CD14-positive monocyte (primary cell): Measurements from ENCODE around the gene KHK. TPM values are rescaled to one million over a fixed set of nuclear protein-coding genes. Genes with fewer than 3 reads are reported as not detected.

Source experiments
- DNase-seq, 3 donors: peaks; one replicate each; pipeline ENCODE4 v3.0.0-alpha.2; 2011 to 2022
- H2AFZ ChIP-seq: 2 replicates; pipeline ENCODE4 v1.6.0; 2012; ENCODE audit warnings: mild to moderate bottlenecking, low read depth, low read length, inconsistent platforms; ENCODE audit not compliant: insufficient read depth, poor library complexity, severe bottlenecking
- H3K27ac ChIP-seq, 2 donors: 1 replicate in 1 of 2; 2 replicates in 1 of 2; pipeline ENCODE4 v1.5.1; 2012 to 2013; ENCODE audit warnings: low read length in 2 of 2, control low read depth in 1 of 2, inconsistent platforms in 1 of 2, low read depth in 1 of 2, mild to moderate bottlenecking in 1 of 2
- H3K27me3 ChIP-seq, 2 donors: one replicate each; pipeline versions ENCODE4 v1.6.0 to v1.6.1; 2011 to 2013; ENCODE audit warnings: low read length in 2 of 2; ENCODE audit not compliant: control insufficient read depth in 2 of 2, insufficient read depth in 2 of 2
- H3K36me3 ChIP-seq, 2 donors: replicated peaks in 1 of 2; 1 replicate in 1 of 2; 2 replicates in 1 of 2; pipeline versions ENCODE4 v1.5.1 to v1.6.1; 2012 to 2013; ENCODE audit warnings: low read length in 2 of 2, control low read depth in 1 of 2, inconsistent platforms in 1 of 2, mild to moderate bottlenecking in 1 of 2; ENCODE audit not compliant: insufficient read depth in 2 of 2, control insufficient read depth in 1 of 2
- H3K4me1 ChIP-seq, 2 donors: 1 replicate in 1 of 2; 2 replicates in 1 of 2; pipeline versions ENCODE4 v1.5.1 to v1.6.1; 2012 to 2013; ENCODE audit warnings: low read length in 2 of 2, control low read depth in 1 of 2, inconsistent platforms in 1 of 2, mild to moderate bottlenecking in 1 of 2, moderate library complexity in 1 of 2; ENCODE audit not compliant: insufficient read depth in 2 of 2, control insufficient read depth in 1 of 2
- H3K4me2 ChIP-seq: replicated peaks from 2 replicates; pipeline ENCODE3; 2012; ENCODE audit warnings: low read length, moderate library complexity, mild to moderate bottlenecking; ENCODE audit not compliant: poor library complexity, severe bottlenecking; ENCODE audit errors: extremely low read depth
- H3K4me3 ChIP-seq, 3 experiments: fragments of 200-600 bp in 1 of 3; sonication (generic) in 1 of 3; replicated peaks in 1 of 3; 1 replicate in 2 of 3; 2 replicates in 1 of 3; pipeline ENCODE4 v1.5.1; 2011 to 2013; ENCODE audit warnings: low read length in 3 of 3, mild to moderate bottlenecking in 3 of 3, control low read depth in 2 of 3, low read depth in 2 of 3, inconsistent platforms in 1 of 3, moderate library complexity in 1 of 3
- H3K79me2 ChIP-seq: 2 replicates; pipeline ENCODE4 v1.6.0; 2012; ENCODE audit warnings: mild to moderate bottlenecking, control low read depth, inconsistent platforms, low read length, moderate library complexity; ENCODE audit not compliant: insufficient read depth
- H3K9ac ChIP-seq: 2 replicates; pipeline ENCODE4 v1.6.0; 2017; ENCODE audit warnings: low read length, mild to moderate bottlenecking; ENCODE audit not compliant: insufficient read depth, poor library complexity, severe bottlenecking
- H3K9me3 ChIP-seq, 2 donors: replicated peaks in 1 of 2; 1 replicate in 1 of 2; 2 replicates in 1 of 2; pipeline versions ENCODE4 v1.5.1 to v1.6.1; 2012 to 2013; ENCODE audit warnings: low read length in 2 of 2, control low read depth in 1 of 2; ENCODE audit not compliant: control insufficient read depth in 1 of 2, insufficient read depth in 1 of 2
- H4K20me1 ChIP-seq: 2 replicates; pipeline ENCODE4 v1.6.0; 2012; ENCODE audit warnings: mild to moderate bottlenecking, low read length, control low read depth, moderate library complexity; ENCODE audit not compliant: insufficient read depth
- H3K27ac Mint-ChIP-seq, 7 donors: one replicate each; pipeline ENCODE4 v1.8.0; 2020; ENCODE audit warnings: mild to moderate bottlenecking in 7 of 7, mixed read lengths in 7 of 7, moderate library complexity in 6 of 7, inconsistent platforms in 2 of 7
- H3K27me3 Mint-ChIP-seq, 3 donors: one replicate each; pipeline ENCODE4 v1.8.0; 2021 to 2022; ENCODE audit warnings: low read depth in 3 of 3, mild to moderate bottlenecking in 3 of 3, mixed read lengths in 3 of 3, moderate library complexity in 3 of 3, inconsistent platforms in 1 of 3
- H3K36me3 Mint-ChIP-seq, 2 donors: one replicate each; pipeline ENCODE4 v1.8.0; 2020; ENCODE audit warnings: mixed read lengths in 2 of 2, inconsistent platforms in 1 of 2, mild to moderate bottlenecking in 1 of 2
- H3K4me1 Mint-ChIP-seq: one replicate; pipeline ENCODE4 v1.8.0; 2020; ENCODE audit warnings: mild to moderate bottlenecking, mixed read lengths
- H3K4me3 Mint-ChIP-seq, 2 donors: one replicate each; pipeline ENCODE4 v1.8.0; 2020; ENCODE audit warnings: mild to moderate bottlenecking in 2 of 2, mixed read lengths in 2 of 2, moderate library complexity in 1 of 2
- H3K9me3 Mint-ChIP-seq, 7 donors: one replicate each; pipeline ENCODE4 v1.8.0; 2020 to 2022; ENCODE audit warnings: mixed read lengths in 7 of 7, mild to moderate bottlenecking in 6 of 7, moderate library complexity in 6 of 7, inconsistent platforms in 2 of 7
- WGBS: methylation state at CpG from one replicate; pipeline ENCODE4 v1.1.5; 2013; ENCODE audit warnings: missing lambda C conversion rate; ENCODE audit not compliant: insufficient coverage; 5-methylcytosine and 5-hydroxymethylcytosine counted together
- intact Hi-C, 2 donors: fragments of 100-400 bp; cut with micrococcal nuclease; formaldehyde crosslinking; loops; one replicate each; pipeline versions ENCODE4 v1.15.0 to v1.15.1; 2023
- polyA plus RNA-seq, 3 donors: library from polyadenylated mRNA; depleted of rRNA in 1 of 3; unstranded in 2 of 3; stranded (reverse) in 1 of 3; fragments of 300-500 nt in 2 of 3; fragments of >200 nt in 1 of 3; fragmentation: Illumina TruSeq in 2 of 3; gene quantifications; 1 replicate in 2 of 3; 2 replicates in 1 of 3; pipeline ENCODE4 v1.2.3, GENCODE V29; 2012 to 2021
- TF ChIP-seq, protein P1 (sequence below): fragments of 200-600 bp; IDR thresholded peaks from one replicate; pipeline ENCODE4 v1.8.0; 2022; ENCODE audit warnings: antibody characterized with exemption, mild to moderate bottlenecking

KHK gene
- polyA plus RNA-seq, 3 donors, result 3.4 to 7.3 (median 6.6) TPM

DNA sequence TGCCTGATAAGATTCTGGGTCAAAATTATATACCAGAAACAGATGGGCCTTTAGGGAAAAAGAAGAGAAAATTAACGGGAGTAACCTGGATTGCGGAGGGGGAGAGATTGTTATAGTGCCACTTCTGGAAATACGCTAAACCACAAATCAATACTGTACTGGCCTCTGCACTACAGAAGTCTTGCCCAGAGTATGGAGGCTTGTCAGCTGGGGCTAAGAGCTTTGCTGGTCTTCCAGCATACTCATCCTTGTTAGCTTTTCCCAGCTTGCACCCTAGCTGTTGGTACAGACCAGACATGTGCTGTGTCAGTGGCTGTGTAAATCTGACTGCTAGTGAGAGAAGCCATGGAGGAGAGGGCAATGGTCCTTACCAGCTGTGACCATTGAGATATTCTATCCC lies 26.2 kb upstream of the KHK start:
- Histone ChIP-seq H3K4me3 (no peak overlapping the region), H3K4me1 (no peaks in the 10 kb centered on the region), H3K9me3 (no peaks in the 10 kb centered on the region), H3K27ac (no peak overlapping the region), H3K36me3 (peaks cover 17 to 54% of the 10 kb centered on the region in 2 donors), H3K4me2 (no peak overlapping the region), H4K20me1 (no peaks in the 10 kb centered on the region), H3K9ac (no peak overlapping the region), H3K79me2 (no peaks in the 10 kb centered on the region), H2AFZ (no peak overlapping the region), H3K27me3 (no peaks in the 10 kb centered on the region)
- Mint-ChIP-seq H3K4me1 (no peaks in the 10 kb centered on the region), H3K4me3 (no peak overlapping the region), H3K27me3 (peaks cover 0 to 2% (median 0%) of the 10 kb centered on the region in 3 donors), H3K36me3 (peaks cover 38 to 58% of the 10 kb centered on the region in 2 donors), H3K9me3 (no peaks in the 10 kb centered on the region), H3K27ac (no peak overlapping the region)
- DNase-seq, result no peak
- TF ChIP-seq, protein P1, sequence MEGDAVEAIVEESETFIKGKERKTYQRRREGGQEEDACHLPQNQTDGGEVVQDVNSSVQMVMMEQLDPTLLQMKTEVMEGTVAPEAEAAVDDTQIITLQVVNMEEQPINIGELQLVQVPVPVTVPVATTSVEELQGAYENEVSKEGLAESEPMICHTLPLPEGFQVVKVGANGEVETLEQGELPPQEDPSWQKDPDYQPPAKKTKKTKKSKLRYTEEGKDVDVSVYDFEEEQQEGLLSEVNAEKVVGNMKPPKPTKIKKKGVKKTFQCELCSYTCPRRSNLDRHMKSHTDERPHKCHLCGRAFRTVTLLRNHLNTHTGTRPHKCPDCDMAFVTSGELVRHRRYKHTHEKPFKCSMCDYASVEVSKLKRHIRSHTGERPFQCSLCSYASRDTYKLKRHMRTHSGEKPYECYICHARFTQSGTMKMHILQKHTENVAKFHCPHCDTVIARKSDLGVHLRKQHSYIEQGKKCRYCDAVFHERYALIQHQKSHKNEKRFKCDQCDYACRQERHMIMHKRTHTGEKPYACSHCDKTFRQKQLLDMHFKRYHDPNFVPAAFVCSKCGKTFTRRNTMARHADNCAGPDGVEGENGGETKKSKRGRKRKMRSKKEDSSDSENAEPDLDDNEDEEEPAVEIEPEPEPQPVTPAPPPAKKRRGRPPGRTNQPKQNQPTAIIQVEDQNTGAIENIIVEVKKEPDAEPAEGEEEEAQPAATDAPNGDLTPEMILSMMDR, result no peak
- no CpG with 5 or more reads among the region's 3 CpGs for WGBS
- intact Hi-C loops, result no loop called here

DNA sequence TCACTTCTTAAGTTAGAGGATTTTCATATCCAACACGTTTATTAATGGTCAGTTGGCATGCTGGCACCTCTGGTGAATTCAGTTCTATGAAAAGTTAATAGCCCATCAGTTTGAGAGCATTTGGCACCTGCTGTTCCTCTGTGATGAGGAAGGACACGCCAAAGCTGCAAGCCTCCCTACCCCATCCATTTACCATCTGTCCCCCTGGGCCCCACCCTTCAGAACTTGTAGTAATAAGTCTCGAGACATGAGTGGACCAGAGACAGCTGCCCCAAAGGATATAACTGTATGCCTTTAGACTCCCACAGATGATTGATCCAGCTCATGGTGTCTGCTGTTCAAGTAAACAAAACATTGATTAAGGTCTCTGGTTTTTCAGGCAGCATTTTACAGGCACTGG lies 21.4 kb upstream of the KHK start:
- H3K36me3 Mint-ChIP-seq, result peaks cover 48 to 70% of the 10 kb centered on the region in 2 donors
- H3K4me3 Mint-ChIP-seq, result no peak overlapping the region
- no peak overlapping the region for H3K27ac Mint-ChIP-seq
- no peak overlapping the region for H3K4me2 ChIP-seq
- peaks cover 8% of the 10 kb centered on the region for H3K4me1 Mint-ChIP-seq
- WGBS, result 100% methylated on average over 1 of the region's 3 CpGs
- TF ChIP-seq, protein P1, result no peak
- no peaks in the 10 kb centered on the region for H3K27me3 ChIP-seq
- H3K27ac ChIP-seq, result no peak overlapping the region
- H3K9me3 ChIP-seq, result no peaks in the 10 kb centered on the region
- H3K9me3 Mint-ChIP-seq, result no peaks in the 10 kb centered on the region
- peaks cover 31 to 60% of the 10 kb centered on the region in 2 donors for H3K36me3 ChIP-seq
- H3K27me3 Mint-ChIP-seq, result peaks cover 0 to 2% (median 0%) of the 10 kb centered on the region in 3 donors
- intact Hi-C loops, result no loop called here
- DNase-seq, result no peak
- H3K4me1 ChIP-seq, result peaks cover under 1 to 2% of the 10 kb centered on the region in 2 donors
- peaks cover 15% of the 10 kb centered on the region for H4K20me1 ChIP-seq
- no peak overlapping the region for H2AFZ ChIP-seq
- H3K9ac ChIP-seq, result no peak overlapping the region
- peaks cover 13% of the 10 kb centered on the region for H3K79me2 ChIP-seq
- no peak overlapping the region for H3K4me3 ChIP-seq
